Kidney epithelial cell (primary cell): Measurements from ENCODE around the gene EIF1B. TPM values are rescaled to one million over a fixed set of nuclear protein-coding genes. Genes with fewer than 3 reads are reported as not detected.

Experiments used
- DNase-seq: peaks from one replicate; pipeline ENCODE4 v3.0.0-alpha.2; 2010; ENCODE audit warnings: low read depth
- H3K27me3 ChIP-seq: 2 replicates; pipeline ENCODE4 v1.6.0; 2011; ENCODE audit warnings: low read length; ENCODE audit not compliant: control insufficient read depth, insufficient read depth
- H3K36me3 ChIP-seq: 2 replicates; pipeline ENCODE4 v1.5.1; 2011; ENCODE audit warnings: low read length; ENCODE audit not compliant: control insufficient read depth, insufficient read depth
- H3K4me3 ChIP-seq: 2 replicates; pipeline ENCODE4 v1.5.1; 2011; ENCODE audit warnings: low read depth, mild to moderate bottlenecking, control low read depth, low read length
- CTCF ChIP-seq: IDR thresholded peaks from 2 replicates; pipeline ENCODE4 v1.5.1; 2011; ENCODE audit warnings: mild to moderate bottlenecking, moderate library complexity, low read length, control low read depth, inconsistent platforms; ENCODE audit not compliant: insufficient read depth, poor library complexity, severe bottlenecking
- total RNA-seq: library from RNA; depleted of rRNA; stranded (reverse); fragments of >200 nt; gene quantifications from 2 replicates; pipeline ENCODE4 v1.2.3, GENCODE V29; 2015

The EIF1B gene
- total RNA-seq, 1 donor from 2014 or later = 38.1 TPM

GRCh38 chr3:40321818-40322217, 12.3 kb downstream of the EIF1B start:
- Histone ChIP-seq H3K27me3 (no peaks in the 10 kb centered on the region), H3K4me3 (no peak overlapping the region), H3K36me3 (no peaks in the 10 kb centered on the region)
- DNase-seq = no peak
- TF ChIP-seq CTCF = no peak

DNA sequence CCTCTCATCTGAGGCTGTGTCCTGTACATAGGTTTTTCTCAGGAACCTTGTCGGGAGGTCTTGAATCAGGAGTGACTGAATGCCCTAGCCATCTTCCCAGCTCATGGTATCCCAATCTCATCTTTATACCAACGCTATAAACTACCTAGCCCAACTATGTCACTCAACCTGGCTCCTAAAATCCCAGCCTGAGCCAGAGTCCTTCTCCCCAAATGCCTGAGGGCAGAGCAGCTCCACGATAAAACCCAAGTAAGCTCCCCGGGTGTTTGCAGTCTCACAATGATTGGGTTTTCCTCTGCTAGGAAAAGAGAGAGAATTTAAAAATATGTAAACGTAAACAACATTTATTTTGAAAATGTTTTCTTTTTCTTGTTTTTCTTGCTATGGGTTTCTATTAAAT, 14.4 kb downstream of the EIF1B start:
- Histone ChIP-seq H3K36me3 (no peaks in the 10 kb centered on the region), H3K27me3 (no peaks in the 10 kb centered on the region), H3K4me3 (no peak overlapping the region)
- TF ChIP-seq CTCF = no peak
- DNase-seq = no peak

- no peak for TF ChIP-seq CTCF
- no peaks in the 10 kb centered on the region for H3K27me3 ChIP-seq
- no peak for DNase-seq
- H3K36me3 ChIP-seq = no peaks in the 10 kb centered on the region
- no peak overlapping the region for H3K4me3 ChIP-seq
Observed at GRCh38 chr3:40324621-40325020, 15.1 kb downstream of the EIF1B start.

GRCh38 chr3:40325465-40325864, 16.0 kb downstream of the EIF1B start:
- H3K36me3 ChIP-seq = no peaks in the 10 kb centered on the region
- no peak overlapping the region for H3K4me3 ChIP-seq
- H3K27me3 ChIP-seq = no peaks in the 10 kb centered on the region
- no peak for TF ChIP-seq CTCF
- no peak for DNase-seq

DNA sequence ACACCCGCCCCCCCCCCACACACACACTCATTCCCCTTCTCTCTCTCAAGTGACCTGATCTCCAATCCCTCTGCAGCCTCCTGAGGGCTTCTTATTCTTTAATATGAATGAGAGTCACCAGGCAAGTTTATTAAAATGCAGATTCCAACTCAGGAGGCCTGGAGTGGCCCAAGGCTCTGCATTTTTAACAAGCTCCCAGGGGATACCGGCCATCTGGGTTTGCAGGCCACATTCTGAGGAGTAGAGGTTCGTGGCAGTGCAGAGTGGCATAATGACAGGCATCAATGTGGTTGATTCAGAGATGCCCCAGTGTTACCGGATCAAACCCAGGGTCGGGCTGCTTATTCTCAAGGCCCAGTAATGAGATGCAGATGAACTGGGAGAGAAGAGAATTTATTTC, 18.9 kb downstream of the EIF1B start:
- Histone ChIP-seq H3K36me3 (no peaks in the 10 kb centered on the region), H3K27me3 (no peaks in the 10 kb centered on the region), H3K4me3 (no peak overlapping the region)
- TF ChIP-seq CTCF = no peak
- no peak for DNase-seq

- Histone ChIP-seq H3K27me3 (no peaks in the 10 kb centered on the region), H3K4me3 (no peak overlapping the region), H3K36me3 (no peaks in the 10 kb centered on the region)
- no peak for DNase-seq
- TF ChIP-seq CTCF = no peak
Observed at GRCh38 chr3:40329071-40329470, 19.6 kb downstream of the EIF1B start.
